ENCODE data around the gene PRPF38B.

GRCh38 chr1:108716437-108717230 is 24.5 kb downstream of the PRPF38B start:
- TF ChIP-seq RXRA (IDR thresholded peaks at IDR 0.05; ENCODE audit: borderline replicate concordance, low read depth) (no peak), MAX (IDR thresholded peaks at IDR 0.05; ENCODE audit: low read depth) (no peak), GATA2 (CRISPR knock-in tag; IDR thresholded peaks at IDR 0.05) (no peak), FOXJ3 (CRISPR knock-in tag; IDR thresholded peaks at IDR 0.05) (no peak), SIN3A (IDR thresholded peaks at IDR 0.05; ENCODE audit: borderline replicate concordance, low read depth, low read length) (no peak), YY1 (IDR thresholded peaks at IDR 0.05; ENCODE audit: low read depth) (no peak), GABPA (IDR thresholded peaks at IDR 0.05; ENCODE audit: low read depth) (no peak)
- TF ChIP-seq, protein P1, sequence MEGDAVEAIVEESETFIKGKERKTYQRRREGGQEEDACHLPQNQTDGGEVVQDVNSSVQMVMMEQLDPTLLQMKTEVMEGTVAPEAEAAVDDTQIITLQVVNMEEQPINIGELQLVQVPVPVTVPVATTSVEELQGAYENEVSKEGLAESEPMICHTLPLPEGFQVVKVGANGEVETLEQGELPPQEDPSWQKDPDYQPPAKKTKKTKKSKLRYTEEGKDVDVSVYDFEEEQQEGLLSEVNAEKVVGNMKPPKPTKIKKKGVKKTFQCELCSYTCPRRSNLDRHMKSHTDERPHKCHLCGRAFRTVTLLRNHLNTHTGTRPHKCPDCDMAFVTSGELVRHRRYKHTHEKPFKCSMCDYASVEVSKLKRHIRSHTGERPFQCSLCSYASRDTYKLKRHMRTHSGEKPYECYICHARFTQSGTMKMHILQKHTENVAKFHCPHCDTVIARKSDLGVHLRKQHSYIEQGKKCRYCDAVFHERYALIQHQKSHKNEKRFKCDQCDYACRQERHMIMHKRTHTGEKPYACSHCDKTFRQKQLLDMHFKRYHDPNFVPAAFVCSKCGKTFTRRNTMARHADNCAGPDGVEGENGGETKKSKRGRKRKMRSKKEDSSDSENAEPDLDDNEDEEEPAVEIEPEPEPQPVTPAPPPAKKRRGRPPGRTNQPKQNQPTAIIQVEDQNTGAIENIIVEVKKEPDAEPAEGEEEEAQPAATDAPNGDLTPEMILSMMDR (IDR thresholded peaks at IDR 0.05) = no peak
